OCI-LY7 (cell line): ENCODE data around the gene AKR1C4. TPM values are rescaled to one million over a fixed set of nuclear protein-coding genes. Genes with fewer than 3 reads are reported as not detected.
A peak's percentile ranks its signal among the peaks of the same experiment; 100 is the strongest.
"Not testable (repeated sequence)": the region's sequence is repeated elsewhere in the genome, so short reads cannot be mapped to it uniquely, and the experiment has no call there.

ENCODE experiments used
- BruUV-seq: library from RNA; stranded (reverse); fragments of 400-500 nt; replicated peaks from 2 replicates; lab custom pipeline; 2021; lab: Mats Ljungman, UMichigan
- CTCF ChIA-PET: fragments of 300-600 bp; sonication (Branson Sonifier 250); formaldehyde crosslinking; loops from one replicate; lab custom pipeline; 2022; ENCODE audit warnings: antibody characterized with exemption; ENCODE audit not compliant: unreplicated experiment; lab: Charles Lee
- POLR2A ChIA-PET: fragments of 300-600 bp; sonication (Branson Sonifier 250); formaldehyde crosslinking; loops from one replicate; lab custom pipeline; 2022; ENCODE audit warnings: antibody characterized with exemption; lab: Charles Lee
- DNase-seq: peaks from one replicate; pipeline ENCODE4 v3.0.0-alpha.2; 2015; ENCODE audit warnings: low spot score
- H2AFZ ChIP-seq: fragments of 200-600 bp; sonication (generic), shearing (Covaris generic); 2 replicates; pipeline ENCODE4 v1.6.1; 2014; ENCODE audit warnings: mild to moderate bottlenecking, antibody characterized with exemption, low read length, moderate library complexity
- H3K27ac ChIP-seq: fragments of 200-600 bp; sonication (generic); 2 replicates; pipeline ENCODE4 v1.5.1; 2014; ENCODE audit warnings: mixed run types, low read depth, mild to moderate bottlenecking, moderate library complexity, low read length, inconsistent platforms; ENCODE audit not compliant: poor library complexity, severe bottlenecking
- H3K36me3 ChIP-seq: fragments of 200-600 bp; sonication (generic); 2 replicates; pipeline ENCODE4 v1.6.1; 2014; ENCODE audit warnings: mild to moderate bottlenecking, antibody characterized with exemption, low read length, moderate library complexity, mixed read lengths; ENCODE audit not compliant: insufficient read depth
- H3K4me1 ChIP-seq: fragments of 200-600 bp; sonication (generic); 2 replicates; pipeline ENCODE4 v1.5.1; 2014; ENCODE audit warnings: mild to moderate bottlenecking, low read length; ENCODE audit not compliant: insufficient read depth, poor library complexity, severe bottlenecking
- H3K4me2 ChIP-seq: fragments of 200-600 bp; sonication (generic); 2 replicates; pipeline ENCODE4 v1.6.1; 2014; ENCODE audit warnings: mild to moderate bottlenecking, low read length
- H3K4me3 ChIP-seq: fragments of 200-600 bp; sonication (generic); 2 replicates; pipeline ENCODE4 v1.5.1; 2014; ENCODE audit warnings: mild to moderate bottlenecking, low read depth, low read length; ENCODE audit not compliant: poor library complexity, severe bottlenecking
- H3K79me2 ChIP-seq: fragments of 200-600 bp; sonication (generic); 2 replicates; pipeline ENCODE4 v1.6.1; 2016; ENCODE audit warnings: low read depth, mild to moderate bottlenecking, low read length, moderate library complexity, mixed read lengths; ENCODE audit not compliant: insufficient read depth
- H3K9me2 ChIP-seq: fragments of 200-600 bp; sonication (generic); 2 replicates; pipeline ENCODE4 v1.6.1; 2016; ENCODE audit warnings: mild to moderate bottlenecking, low read length, mixed read lengths; ENCODE audit not compliant: insufficient read depth
- H3K9me3 ChIP-seq: fragments of 200-600 bp; sonication (generic); 2 replicates; pipeline ENCODE4 v1.6.1; 2014; ENCODE audit warnings: mild to moderate bottlenecking, mixed run types, low read length, mixed read lengths
- H4K20me1 ChIP-seq: fragments of 200-600 bp; sonication (generic); 2 replicates; pipeline ENCODE4 v1.6.1; 2014; ENCODE audit warnings: mild to moderate bottlenecking, antibody characterized with exemption, low read length, moderate library complexity, mixed read lengths; ENCODE audit not compliant: insufficient read depth
- EZH2phosphoT487 ChIP-seq: fragments of 200-600 bp; sonication (generic); IDR thresholded peaks from 2 replicates; pipeline ENCODE4 v1.6.1; 2018; ENCODE audit warnings: low read depth, borderline replicate concordance, mild to moderate bottlenecking, mixed run types, antibody characterized with exemption, low read length, moderate library complexity, mixed read lengths
- intact Hi-C: fragments of 100-400 bp; cut with micrococcal nuclease; formaldehyde crosslinking; loops from one replicate; pipeline ENCODE4 v1.10.0; 2022; ENCODE audit not compliant: unreplicated experiment
- total RNA-seq, 2 experiments: library from RNA; depleted of rRNA in 1 of 2; stranded (reverse); fragments of >200 nt in 1 of 2; shearing (Covaris generic) in 1 of 2; gene quantifications; 2 replicates each; pipeline ENCODE4 v1.2.3, GENCODE V29; 2014 to 2022
- TF ChIP-seq, protein P1 (sequence below): fragments of 200-600 bp; sonication (generic); conservative IDR thresholded peaks from 2 replicates; pipeline ENCODE4 v1.5.1; 2014; ENCODE audit warnings: mild to moderate bottlenecking, antibody characterized with exemption, low read length, moderate library complexity, mixed read lengths

Gene AKR1C4
- total RNA-seq, 2 experiments from 2014 or later: not detected

DNA sequence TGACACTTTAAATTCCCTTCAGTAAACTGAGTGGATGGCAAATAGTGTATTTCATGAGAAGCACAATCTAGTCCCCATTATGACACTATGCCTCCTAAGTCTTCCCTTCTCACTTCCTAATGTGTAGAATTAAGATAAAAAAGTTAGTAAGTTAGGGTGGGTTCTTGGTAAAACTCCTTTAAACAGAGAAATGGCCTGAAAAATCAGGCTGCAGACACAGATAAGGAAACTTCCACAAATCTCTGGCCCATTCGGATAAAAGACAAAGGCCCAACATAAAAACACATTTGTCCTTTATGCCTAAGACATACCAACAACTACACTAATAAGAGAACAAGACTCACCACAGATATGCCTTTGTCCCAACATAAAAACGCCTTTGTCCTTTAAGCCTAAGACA lies 33.1 kb upstream of the AKR1C4 start:
- H3K9me2 ChIP-seq: no peaks in the 10 kb centered on the region
- peaks cover 10% of the 10 kb centered on the region for H3K9me3 ChIP-seq
- H3K27ac ChIP-seq: no peak overlapping the region
- no peaks in the 10 kb centered on the region for H4K20me1 ChIP-seq
- DNase-seq: no peak
- H3K36me3 ChIP-seq: no peaks in the 10 kb centered on the region
- no TSS peak for BruUV-seq
- no peaks in the 10 kb centered on the region for H3K4me1 ChIP-seq
- no peak overlapping the region for H3K4me3 ChIP-seq
- no peaks in the 10 kb centered on the region for H3K79me2 ChIP-seq
- H3K4me2 ChIP-seq: no peak overlapping the region
- intact Hi-C loops: no loop called here
- no peak for TF ChIP-seq EZH2phosphoT487
- TF ChIP-seq, protein P1, sequence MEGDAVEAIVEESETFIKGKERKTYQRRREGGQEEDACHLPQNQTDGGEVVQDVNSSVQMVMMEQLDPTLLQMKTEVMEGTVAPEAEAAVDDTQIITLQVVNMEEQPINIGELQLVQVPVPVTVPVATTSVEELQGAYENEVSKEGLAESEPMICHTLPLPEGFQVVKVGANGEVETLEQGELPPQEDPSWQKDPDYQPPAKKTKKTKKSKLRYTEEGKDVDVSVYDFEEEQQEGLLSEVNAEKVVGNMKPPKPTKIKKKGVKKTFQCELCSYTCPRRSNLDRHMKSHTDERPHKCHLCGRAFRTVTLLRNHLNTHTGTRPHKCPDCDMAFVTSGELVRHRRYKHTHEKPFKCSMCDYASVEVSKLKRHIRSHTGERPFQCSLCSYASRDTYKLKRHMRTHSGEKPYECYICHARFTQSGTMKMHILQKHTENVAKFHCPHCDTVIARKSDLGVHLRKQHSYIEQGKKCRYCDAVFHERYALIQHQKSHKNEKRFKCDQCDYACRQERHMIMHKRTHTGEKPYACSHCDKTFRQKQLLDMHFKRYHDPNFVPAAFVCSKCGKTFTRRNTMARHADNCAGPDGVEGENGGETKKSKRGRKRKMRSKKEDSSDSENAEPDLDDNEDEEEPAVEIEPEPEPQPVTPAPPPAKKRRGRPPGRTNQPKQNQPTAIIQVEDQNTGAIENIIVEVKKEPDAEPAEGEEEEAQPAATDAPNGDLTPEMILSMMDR: no peak
- ChIA-PET POLR2A (interaction anchor here (0.6 kb wide), 2 partner anchors 397 to 1608 kb away, joined by 3 read pairs; no protein-coding TSS in a partner anchor), CTCF (no interaction called here)
- no peak overlapping the region for H2AFZ ChIP-seq

DNA sequence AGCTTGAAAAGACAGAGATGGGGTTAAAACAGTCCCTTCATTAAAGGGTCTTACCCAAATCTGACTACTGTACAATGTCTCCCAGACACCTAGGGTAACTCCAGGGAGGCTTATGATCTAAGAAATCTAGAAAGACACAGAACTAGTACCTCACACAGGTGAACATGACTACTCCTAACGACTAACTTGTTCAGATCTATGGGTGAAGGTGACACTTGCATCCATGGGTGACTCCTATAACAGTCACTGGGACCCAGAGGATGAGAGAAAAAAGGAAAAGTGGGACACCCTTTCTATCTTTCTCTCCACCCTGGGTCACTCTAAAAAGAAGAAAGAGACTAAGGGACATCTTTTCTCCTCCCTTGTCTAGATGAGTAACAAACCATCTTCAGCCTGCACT lies 30.9 kb upstream of the AKR1C4 start:
- peak; percentile 12 for DNase-seq
- Histone ChIP-seq H3K9me3 (peaks cover 10% of the 10 kb centered on the region), H3K4me3 (no peak overlapping the region), H4K20me1 (no peaks in the 10 kb centered on the region), H3K79me2 (no peaks in the 10 kb centered on the region), H2AFZ (no peak overlapping the region), H3K9me2 (no peaks in the 10 kb centered on the region), H3K4me2 (no peak overlapping the region), H3K27ac (no peak overlapping the region), H3K4me1 (no peaks in the 10 kb centered on the region), H3K36me3 (no peaks in the 10 kb centered on the region)
- intact Hi-C loops: no loop called here
- no peak for TF ChIP-seq EZH2phosphoT487
- TF ChIP-seq, protein P1: no peak
- CTCF ChIA-PET: no interaction called here
- POLR2A ChIA-PET: no interaction called here
- no TSS peak for BruUV-seq

DNA sequence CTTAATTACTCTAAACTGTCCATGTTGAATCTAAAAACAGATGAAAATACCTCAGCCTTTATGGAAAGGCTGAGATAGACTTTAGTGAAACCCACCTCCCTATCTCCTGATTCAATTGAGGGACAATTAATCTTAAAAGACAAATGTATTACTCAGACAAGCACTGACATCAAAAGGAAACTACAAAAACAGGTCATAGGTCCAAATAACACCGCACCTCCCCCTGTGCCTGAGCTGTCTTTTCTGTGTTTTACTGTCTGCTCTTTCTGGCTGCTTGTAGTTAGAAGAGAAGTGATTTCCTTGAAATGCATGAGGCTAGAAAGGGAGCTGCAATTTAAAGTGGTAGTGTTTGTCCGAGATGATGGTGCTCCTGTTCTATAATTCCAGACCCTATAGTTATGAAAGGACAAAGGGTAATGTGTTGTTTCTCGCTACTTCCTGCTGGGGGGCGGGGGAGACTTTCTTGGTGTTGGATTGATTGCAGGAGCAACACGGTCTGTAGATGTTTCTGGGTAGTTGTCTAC lies 27.7 kb upstream of the AKR1C4 start:
- H3K4me3 ChIP-seq: no peak overlapping the region
- POLR2A ChIA-PET: no interaction called here
- TF ChIP-seq, protein P1: no peak
- no peak for TF ChIP-seq EZH2phosphoT487
- peaks cover 10% of the 10 kb centered on the region for H3K9me3 ChIP-seq
- H3K27ac ChIP-seq: no peak overlapping the region
- DNase-seq: no peak
- CTCF ChIA-PET: no interaction called here
- H3K36me3 ChIP-seq: no peaks in the 10 kb centered on the region
- H4K20me1 ChIP-seq: no peaks in the 10 kb centered on the region
- H3K4me1 ChIP-seq: no peaks in the 10 kb centered on the region
- no peak overlapping the region for H3K4me2 ChIP-seq
- no peaks in the 10 kb centered on the region for H3K79me2 ChIP-seq
- H2AFZ ChIP-seq: no peak overlapping the region
- H3K9me2 ChIP-seq: no peaks in the 10 kb centered on the region
- intact Hi-C loops: no loop called here
- BruUV-seq: no TSS peak

DNA sequence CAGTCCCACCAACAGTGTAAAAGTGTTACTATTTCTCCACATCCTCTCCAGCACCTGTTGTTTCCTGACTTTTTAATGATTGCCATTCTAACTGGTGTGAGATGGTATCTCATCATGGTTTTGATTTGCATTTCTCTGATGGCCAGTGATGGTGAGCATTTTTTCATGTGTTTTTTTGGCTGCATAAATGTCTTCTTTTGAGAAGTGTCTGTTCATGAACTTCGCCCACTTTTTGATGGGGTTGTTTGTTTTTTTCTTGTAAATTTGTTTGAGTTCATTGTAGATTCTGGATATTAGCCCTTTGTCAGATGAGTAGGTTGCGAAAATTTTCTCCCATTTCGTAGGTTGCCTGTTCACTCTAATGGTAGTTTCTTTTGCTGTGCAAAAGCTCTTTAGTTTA lies 21.1 kb upstream of the AKR1C4 start:
- intact Hi-C loops, H3K4me3 ChIP-seq, POLR2A ChIA-PET, H3K27ac ChIP-seq, BruUV-seq, DNase-seq, H3K4me2 ChIP-seq, H3K36me3 ChIP-seq, H3K4me1 ChIP-seq, H2AFZ ChIP-seq, H3K9me2 ChIP-seq, H3K79me2 ChIP-seq, H4K20me1 ChIP-seq, CTCF ChIA-PET, H3K9me3 ChIP-seq: not testable (repeated sequence)
